RWPE1 (cell line): Measurements from ENCODE around the gene ENOX1.

Source experiments
- CTCF ChIA-PET: fragments of 350-600 bp; sonication (Branson Sonifier 250); formaldehyde crosslinking; extraction: SDS; loops from one replicate; lab custom pipeline; 2021; lab: Yijun Ruan, JAX
- POLR2A ChIA-PET: fragments of 400-600 bp; formaldehyde crosslinking; extraction: SDS; loops from one replicate; lab custom pipeline; 2020; ENCODE audit warnings: antibody characterized with exemption; ENCODE audit not compliant: low non-redundant PET; lab: Yijun Ruan, JAX
- DNase-seq: peaks from one replicate; pipeline ENCODE4 v3.0.0; 2012; ENCODE audit warnings: low spot score
- H3K27ac ChIP-seq: fragments of 450-650 bp; 2 replicates; pipeline ENCODE4 v1.5.1; 2017
- TF ChIP-seq, protein P1 (sequence below): fragments of 450-650 bp; conservative IDR thresholded peaks from 2 replicates; pipeline ENCODE4 v1.5.1; 2017; ENCODE audit warnings: low read depth, mild to moderate bottlenecking

ENOX1 gene

DNA sequence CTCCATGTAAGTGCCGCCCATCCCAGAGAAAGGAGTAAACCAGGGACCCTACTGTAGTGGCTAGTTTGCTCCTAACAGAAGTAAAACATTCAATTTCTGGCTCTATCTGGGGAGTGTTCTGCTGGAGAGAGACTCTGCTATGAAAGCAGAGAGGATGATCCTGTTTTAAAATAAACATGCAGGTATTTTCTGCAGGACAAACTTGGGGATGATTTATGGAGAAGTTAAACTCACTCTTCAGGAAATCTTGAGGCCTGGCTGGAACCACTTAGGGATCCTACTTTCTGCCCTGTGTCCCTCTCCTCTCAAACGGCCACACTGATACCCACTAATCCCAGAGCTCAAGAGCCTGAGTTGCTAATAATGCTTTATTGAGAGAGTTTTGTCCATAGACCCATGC, 482.3 kb downstream of the ENOX1 start:
- H3K27ac ChIP-seq = no peak overlapping the region
- POLR2A ChIA-PET = no interaction called here
- TF ChIP-seq, protein P1, sequence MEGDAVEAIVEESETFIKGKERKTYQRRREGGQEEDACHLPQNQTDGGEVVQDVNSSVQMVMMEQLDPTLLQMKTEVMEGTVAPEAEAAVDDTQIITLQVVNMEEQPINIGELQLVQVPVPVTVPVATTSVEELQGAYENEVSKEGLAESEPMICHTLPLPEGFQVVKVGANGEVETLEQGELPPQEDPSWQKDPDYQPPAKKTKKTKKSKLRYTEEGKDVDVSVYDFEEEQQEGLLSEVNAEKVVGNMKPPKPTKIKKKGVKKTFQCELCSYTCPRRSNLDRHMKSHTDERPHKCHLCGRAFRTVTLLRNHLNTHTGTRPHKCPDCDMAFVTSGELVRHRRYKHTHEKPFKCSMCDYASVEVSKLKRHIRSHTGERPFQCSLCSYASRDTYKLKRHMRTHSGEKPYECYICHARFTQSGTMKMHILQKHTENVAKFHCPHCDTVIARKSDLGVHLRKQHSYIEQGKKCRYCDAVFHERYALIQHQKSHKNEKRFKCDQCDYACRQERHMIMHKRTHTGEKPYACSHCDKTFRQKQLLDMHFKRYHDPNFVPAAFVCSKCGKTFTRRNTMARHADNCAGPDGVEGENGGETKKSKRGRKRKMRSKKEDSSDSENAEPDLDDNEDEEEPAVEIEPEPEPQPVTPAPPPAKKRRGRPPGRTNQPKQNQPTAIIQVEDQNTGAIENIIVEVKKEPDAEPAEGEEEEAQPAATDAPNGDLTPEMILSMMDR = no peak
- no peak for DNase-seq
- CTCF ChIA-PET = no interaction called here

DNA sequence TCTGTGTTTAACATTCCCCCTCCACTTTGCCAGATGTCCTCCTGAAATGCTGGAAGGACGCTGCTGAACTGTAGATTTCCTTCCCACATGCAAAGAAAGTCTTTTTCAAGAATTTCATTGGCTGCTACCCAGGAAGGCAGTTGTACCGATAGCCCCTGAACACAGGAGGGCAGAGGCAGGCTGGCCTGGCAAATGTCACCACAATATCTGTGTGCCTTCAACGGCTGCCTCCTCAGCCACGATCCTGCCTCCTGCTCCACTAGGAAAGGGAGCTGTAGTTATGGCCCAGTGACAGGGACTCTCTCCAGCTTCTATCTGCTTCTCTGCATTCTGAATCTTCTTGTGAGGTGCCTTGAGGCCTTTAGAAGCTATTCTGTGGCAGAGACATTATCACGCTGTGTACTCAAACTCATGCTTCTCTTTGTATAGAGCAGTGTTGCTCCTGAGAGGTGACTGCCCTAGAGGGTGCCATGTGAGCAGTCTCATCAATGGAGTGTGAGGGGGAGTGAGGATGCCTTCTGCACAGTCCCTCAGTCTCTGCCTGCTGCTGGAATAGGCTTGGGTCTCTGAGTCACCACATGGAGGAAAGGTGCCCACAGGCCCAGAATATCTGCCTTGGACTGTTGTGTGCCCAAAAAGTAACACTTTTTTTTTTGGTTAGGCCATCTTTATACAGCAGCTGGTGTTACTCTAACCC, 483.6 kb downstream of the ENOX1 start:
- ChIA-PET POLR2A (no interaction called here), CTCF (interaction anchor here (0.6 kb wide), 1 partner anchor 32 kb away, joined by 3 read pairs; no protein-coding TSS in a partner anchor)
- TF ChIP-seq, protein P1 = no peak
- H3K27ac ChIP-seq = peak overlapping the region; percentile 35; the same call in 1 of the 2 replicates
- peak; percentile 6 for DNase-seq

DNA sequence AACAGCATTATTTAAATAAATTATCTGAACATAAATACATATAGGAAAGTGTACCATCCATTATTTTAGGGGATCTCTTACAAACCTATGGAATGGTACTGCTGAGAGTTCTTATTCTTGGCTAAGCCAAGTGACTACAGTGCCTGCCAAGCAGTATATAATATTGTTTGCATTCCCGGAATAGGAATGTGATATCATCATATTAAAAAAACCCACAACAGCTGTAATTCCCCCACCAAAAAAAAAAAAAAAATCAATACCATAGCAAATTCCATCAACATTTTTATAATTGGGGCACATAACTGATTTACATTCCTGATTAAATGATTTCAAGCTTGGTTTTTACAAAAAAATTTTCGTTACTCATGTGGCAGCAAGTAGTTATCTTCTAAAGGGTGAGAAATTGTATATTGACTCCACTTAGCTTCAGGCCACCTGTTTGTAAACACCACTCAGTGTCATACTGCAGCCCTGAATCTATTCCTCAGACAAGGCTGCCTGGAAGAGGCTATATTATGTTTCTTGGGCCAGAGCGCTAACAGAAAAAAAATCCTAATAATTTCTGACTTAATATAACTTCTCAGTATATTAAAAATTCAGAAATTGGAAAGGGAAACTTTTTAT, 485.3 kb downstream of the ENOX1 start:
- ChIA-PET POLR2A (no interaction called here), CTCF (no interaction called here)
- no peak overlapping the region for H3K27ac ChIP-seq
- TF ChIP-seq, protein P1 = no peak
- no peak for DNase-seq

DNA sequence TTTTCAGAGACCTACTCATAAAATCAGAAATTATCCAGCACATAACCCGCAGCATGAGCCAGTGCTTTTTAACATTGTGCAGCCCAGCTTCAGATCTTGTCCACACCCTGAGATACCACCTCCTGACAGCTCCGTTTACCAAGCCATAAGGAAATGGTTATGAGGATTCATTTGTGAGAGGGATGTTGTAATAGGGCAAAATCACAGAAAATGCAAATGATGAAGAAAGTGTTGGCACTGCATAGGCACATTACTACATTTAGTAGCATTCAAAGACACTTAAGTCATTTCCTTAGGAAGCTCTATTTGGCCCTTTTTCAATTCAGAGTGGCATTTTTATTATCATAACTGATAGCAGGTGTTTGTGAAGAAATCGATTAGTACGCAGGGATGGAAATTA, 485.9 kb downstream of the ENOX1 start:
- no peak overlapping the region for H3K27ac ChIP-seq
- TF ChIP-seq, protein P1 = no peak
- CTCF ChIA-PET = no interaction called here
- DNase-seq = no peak
- POLR2A ChIA-PET = no interaction called here

DNA sequence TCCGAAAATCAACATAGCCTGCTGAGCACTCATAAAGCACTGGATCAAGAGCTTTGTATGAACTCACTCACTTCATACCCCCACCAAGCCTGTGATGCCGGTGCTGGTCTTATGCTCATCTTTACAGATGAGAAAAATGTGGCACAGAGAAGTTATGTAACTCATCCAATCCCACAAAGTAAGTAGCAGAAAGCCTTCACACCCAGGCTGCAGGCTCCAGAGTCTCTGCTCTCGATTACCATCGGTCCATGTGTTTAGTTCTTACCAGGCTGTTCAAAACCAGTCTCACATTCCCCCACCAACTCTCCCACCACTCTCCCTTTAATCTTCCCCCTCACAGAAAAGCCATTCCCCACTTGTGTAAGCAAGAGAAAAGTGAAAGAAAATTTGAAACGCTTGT, 487.4 kb downstream of the ENOX1 start:
- CTCF ChIA-PET = no interaction called here

DNA sequence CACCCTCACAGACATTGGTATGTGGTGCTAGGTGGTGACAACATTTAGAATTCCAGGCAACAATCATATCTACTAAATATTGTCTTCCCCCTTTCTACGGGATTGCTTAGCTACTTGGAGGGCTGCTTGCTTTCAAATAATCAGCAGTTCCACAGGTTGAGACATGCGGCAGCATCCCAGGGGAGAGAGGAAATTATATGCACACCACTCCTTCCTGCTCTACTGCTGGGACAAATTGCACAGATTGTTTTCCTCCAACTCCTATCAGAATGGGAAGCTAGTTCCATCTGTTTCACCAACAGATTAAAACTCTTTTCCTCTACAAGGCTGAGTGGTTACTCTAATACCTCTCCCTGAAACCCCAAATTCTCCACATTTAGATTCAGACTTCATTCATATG, 488.0 kb downstream of the ENOX1 start:
- ChIA-PET POLR2A (no interaction called here), CTCF (no interaction called here)
- H3K27ac ChIP-seq = no peak overlapping the region
- peak; percentile 4 for DNase-seq
- TF ChIP-seq, protein P1 = no peak

More for the DNA sequence above, 487.4 kb downstream of the ENOX1 start:
- TF ChIP-seq, protein P1 = no peak
- DNase-seq = no peak
- H3K27ac ChIP-seq = no peak overlapping the region
- POLR2A ChIA-PET = no interaction called here
